Activated T-helper 2 cell treated with anti-CD3 and anti-CD28 coated beads, Interferon-gamma antibody, Interleukin-2, Interleukin-4, amounts not matched to agents 10 μg/mL and 5 μg/mL and 100 μg/mL, durations not matched to agents 14 hours and 24 hours and 36 hours (primary cell): ENCODE data around the gene CMIP. TPM values are rescaled to one million over a fixed set of nuclear protein-coding genes. Genes with fewer than 3 reads are reported as not detected.
A peak's percentile ranks its signal among the peaks of the same experiment; 100 is the strongest.

Experiments
- DNase-seq: peaks from one replicate; pipeline ENCODE4 v3.0.0; 2021; ENCODE audit warnings: low spot score
- H3K27ac Mint-ChIP-seq: one replicate; pipeline ENCODE4 v1.8.0; 2021; ENCODE audit warnings: mixed read lengths
- H3K27me3 Mint-ChIP-seq: one replicate; pipeline ENCODE4 v1.8.0; 2021; ENCODE audit warnings: low read depth, mixed read lengths
- H3K36me3 Mint-ChIP-seq: one replicate; pipeline ENCODE4 v1.8.0; 2021; ENCODE audit warnings: low read depth, mixed read lengths
- H3K4me1 Mint-ChIP-seq: one replicate; pipeline ENCODE4 v1.8.0; 2021; ENCODE audit warnings: low read depth, mixed read lengths
- H3K4me3 Mint-ChIP-seq: one replicate; pipeline ENCODE4 v1.8.0; 2021; ENCODE audit warnings: low read depth, mild to moderate bottlenecking, moderate library complexity, mixed read lengths
- H3K9me3 Mint-ChIP-seq: one replicate; pipeline ENCODE4 v1.8.0; 2021; ENCODE audit warnings: mixed read lengths
- intact Hi-C: fragments of 100-400 bp; cut with micrococcal nuclease; formaldehyde crosslinking; loops from one replicate; pipeline ENCODE4 v1.15.1; 2023
- total RNA-seq: library from RNA; stranded (reverse); gene quantifications from 2 replicates; pipeline ENCODE4 v1.2.3, GENCODE V29; 2022

Gene CMIP
- total RNA-seq, 1 donor from 2014 or later, result 68.0 TPM

DNA sequence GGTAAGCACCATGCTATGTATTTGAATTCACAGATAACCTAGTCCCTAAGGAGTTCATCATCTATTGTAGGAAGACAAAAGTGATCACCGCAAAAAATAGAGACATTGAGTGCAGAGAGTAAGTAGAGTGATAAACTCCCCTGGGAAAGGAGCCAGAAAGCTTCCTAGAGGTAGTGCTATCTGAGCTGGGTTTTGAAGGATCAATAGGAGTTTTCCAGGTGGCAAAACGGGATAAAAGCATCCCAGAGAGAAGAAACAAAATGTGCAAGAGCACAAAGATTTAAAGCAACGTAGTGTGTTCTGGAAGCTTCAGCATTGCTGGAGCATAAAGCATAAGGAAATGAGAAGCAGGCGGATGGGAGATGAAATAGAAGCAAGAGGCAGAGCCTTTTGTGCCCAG lies 213.8 kb downstream of the CMIP start:
- no peak for DNase-seq
- Mint-ChIP-seq H3K27ac (peak overlapping the region; percentile 36), H3K4me1 (peaks cover 2% of the 10 kb centered on the region), H3K9me3 (no peaks in the 10 kb centered on the region), H3K4me3 (no peak overlapping the region), H3K36me3 (peaks cover 44% of the 10 kb centered on the region), H3K27me3 (no peaks in the 10 kb centered on the region)
- intact Hi-C loops, result no loop called here

DNA sequence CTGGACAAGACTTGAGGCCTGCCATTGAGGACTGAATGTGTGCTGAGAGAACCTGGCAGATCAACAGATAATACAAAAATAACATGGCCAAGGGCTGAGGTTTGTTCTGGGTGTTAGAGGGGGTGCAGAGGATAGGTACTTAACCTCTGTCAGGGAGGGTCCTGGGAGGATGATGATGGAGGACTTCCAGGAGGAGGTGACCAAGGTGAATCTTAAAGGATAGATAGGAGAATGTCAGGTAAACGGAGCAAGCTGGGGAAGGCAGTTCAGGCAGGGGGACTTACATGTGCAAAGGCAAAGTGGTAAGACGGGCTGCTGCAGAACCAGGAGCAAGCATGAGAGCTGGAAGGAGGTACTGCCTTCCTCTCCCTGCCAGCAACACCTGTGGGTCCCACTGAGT lies 214.6 kb downstream of the CMIP start:
- Mint-ChIP-seq H3K9me3 (no peaks in the 10 kb centered on the region), H3K27me3 (no peaks in the 10 kb centered on the region), H3K4me1 (peaks cover 2% of the 10 kb centered on the region), H3K36me3 (peaks cover 43% of the 10 kb centered on the region), H3K4me3 (no peak overlapping the region), H3K27ac (no peak overlapping the region)
- intact Hi-C loops, result no loop called here
- no peak for DNase-seq

DNA sequence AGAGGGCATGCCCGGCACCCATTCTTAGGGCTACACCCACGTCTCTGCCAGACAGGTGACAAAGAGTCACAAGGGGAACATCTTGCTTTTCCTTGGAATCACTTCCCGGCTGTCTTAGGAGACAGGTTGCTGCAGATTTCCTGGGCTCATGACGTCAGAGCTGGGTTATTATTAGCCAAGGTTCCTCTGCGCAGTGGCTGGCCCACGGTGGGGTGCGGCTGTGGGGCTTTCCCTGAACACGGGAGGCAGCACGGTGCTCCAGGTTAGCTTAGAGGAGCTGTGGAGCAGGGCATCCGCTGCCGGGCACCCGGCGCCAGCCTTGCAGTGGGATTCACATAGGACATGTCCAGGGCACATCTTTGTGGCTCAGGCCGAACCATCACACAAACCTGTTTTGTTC lies 216.5 kb downstream of the CMIP start:
- no peak for DNase-seq
- no peaks in the 10 kb centered on the region for H3K27me3 Mint-ChIP-seq
- intact Hi-C loops, result no loop called here
- H3K4me1 Mint-ChIP-seq, result no peaks in the 10 kb centered on the region
- H3K36me3 Mint-ChIP-seq, result peaks cover 49% of the 10 kb centered on the region
- H3K4me3 Mint-ChIP-seq, result no peak overlapping the region
- H3K27ac Mint-ChIP-seq, result no peak overlapping the region
- H3K9me3 Mint-ChIP-seq, result no peaks in the 10 kb centered on the region

DNA sequence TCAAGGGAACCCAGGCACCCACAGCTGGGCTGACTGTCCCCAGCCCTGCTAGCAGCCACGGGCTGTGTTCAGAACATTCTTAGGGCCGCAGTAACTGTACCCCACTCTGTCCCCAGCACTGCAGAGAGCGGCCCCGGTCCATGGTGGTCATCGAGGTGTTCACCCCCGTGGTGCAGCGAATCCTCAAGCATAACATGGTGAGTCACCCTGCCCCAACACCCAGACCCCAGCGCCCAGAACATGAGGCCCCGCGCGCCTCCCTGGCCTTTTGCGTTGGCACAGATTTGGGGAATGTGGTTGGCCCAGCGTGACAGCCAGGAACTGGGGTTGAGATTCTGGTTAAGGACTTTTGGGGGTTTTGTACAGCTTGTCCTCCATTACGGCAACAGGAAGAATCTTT lies 219.5 kb downstream of the CMIP start:
- no peaks in the 10 kb centered on the region for H3K9me3 Mint-ChIP-seq
- no peak overlapping the region for H3K27ac Mint-ChIP-seq
- H3K27me3 Mint-ChIP-seq, result no peaks in the 10 kb centered on the region
- intact Hi-C loops, result no loop called here
- peaks cover 3% of the 10 kb centered on the region for H3K4me1 Mint-ChIP-seq
- no peak overlapping the region for H3K4me3 Mint-ChIP-seq
- H3K36me3 Mint-ChIP-seq, result peaks cover 48% of the 10 kb centered on the region
- no peak for DNase-seq

DNA sequence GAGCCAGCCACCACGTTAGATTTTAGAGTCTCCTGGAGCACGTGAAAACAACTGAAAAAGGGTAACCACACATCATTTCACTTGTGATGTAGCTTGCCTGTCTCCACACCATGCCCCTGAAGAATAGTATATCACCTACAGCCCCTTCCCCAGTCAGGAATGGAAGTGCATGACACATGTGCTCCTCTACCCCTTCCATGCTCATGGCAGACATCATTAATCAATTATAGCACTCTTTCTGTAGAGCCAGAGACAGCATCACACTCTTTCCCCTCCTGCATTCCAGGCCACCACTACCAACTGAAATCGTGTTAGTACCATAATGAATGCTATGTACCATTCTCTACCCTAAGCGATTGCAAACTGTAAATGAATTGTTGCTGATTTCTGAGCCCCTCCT lies 221.0 kb downstream of the CMIP start:
- Mint-ChIP-seq H3K36me3 (peaks cover 58% of the 10 kb centered on the region), H3K27ac (no peak overlapping the region), H3K9me3 (no peaks in the 10 kb centered on the region), H3K27me3 (no peaks in the 10 kb centered on the region), H3K4me1 (peaks cover 3% of the 10 kb centered on the region), H3K4me3 (no peak overlapping the region)
- intact Hi-C loops, result no loop called here
- no peak for DNase-seq

DNA sequence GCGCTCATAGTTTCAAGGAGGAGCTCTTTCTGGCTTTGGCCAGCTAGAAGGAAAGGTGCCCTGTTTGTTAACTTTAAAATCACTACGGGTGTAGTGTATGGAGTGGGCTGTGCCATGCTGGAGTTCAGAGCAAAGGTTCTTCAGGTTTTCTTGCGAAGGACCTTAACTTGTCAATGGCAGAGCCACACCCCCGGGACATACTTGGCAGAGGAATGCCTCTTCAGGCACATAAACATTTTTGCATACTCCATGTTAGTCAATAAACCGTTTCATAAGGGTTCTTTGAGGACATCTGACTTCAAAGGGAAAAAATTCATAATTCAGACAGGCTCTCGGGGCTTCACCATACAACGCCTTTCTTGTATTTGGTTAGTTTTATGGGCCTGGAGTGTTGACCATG lies 221.5 kb downstream of the CMIP start:
- Mint-ChIP-seq H3K9me3 (no peaks in the 10 kb centered on the region), H3K27me3 (no peaks in the 10 kb centered on the region), H3K4me1 (peaks cover 3% of the 10 kb centered on the region), H3K27ac (no peak overlapping the region), H3K36me3 (peaks cover 60% of the 10 kb centered on the region), H3K4me3 (no peak overlapping the region)
- intact Hi-C loops, result no loop called here
- DNase-seq, result no peak

DNA sequence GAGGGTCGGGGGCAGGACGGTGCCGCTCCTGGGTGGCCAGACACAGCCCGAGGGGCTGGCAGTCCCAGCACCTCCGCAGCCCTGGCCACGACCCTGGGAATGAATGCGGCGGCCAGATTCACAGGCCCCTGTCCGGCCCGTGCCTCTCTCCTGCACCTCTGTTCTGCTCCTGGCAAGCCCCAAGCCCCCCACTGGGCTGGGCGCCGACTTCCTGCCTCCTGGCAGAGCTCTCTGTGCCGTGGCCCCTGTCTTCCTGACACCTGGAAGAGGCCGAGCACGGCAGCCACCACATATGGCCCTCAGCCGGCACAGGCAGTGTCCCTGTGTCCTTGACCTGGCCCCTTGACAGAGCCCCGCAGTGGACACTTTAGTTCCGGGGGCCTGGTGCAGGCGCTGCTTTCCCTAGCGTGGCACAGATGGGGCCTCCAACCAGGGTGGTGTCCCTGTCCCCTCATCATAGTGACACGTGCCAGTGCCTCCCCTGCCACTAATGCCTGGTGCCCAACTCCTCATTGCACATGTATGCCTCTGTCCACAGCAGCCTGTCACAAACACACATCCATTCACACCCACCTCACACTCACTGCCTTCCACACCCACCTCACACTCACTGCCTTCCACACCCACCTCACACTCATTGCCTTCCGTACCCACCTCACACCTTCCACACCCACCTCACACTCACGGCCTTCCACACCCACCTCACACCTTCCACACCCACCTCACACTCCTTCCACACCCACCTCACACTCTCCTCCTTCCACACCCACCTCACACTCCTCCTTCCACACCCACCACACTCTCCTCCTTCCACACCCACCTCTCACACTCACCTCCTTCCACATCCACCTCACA lies 223.9 kb downstream of the CMIP start:
- intact Hi-C loops, result no loop called here
- peaks cover 58% of the 10 kb centered on the region for H3K36me3 Mint-ChIP-seq
- H3K9me3 Mint-ChIP-seq, result no peaks in the 10 kb centered on the region
- no peaks in the 10 kb centered on the region for H3K27me3 Mint-ChIP-seq
- peak overlapping the region; percentile 76 for H3K27ac Mint-ChIP-seq
- DNase-seq, result no peak
- H3K4me1 Mint-ChIP-seq, result peaks cover 3% of the 10 kb centered on the region
- H3K4me3 Mint-ChIP-seq, result no peak overlapping the region

DNA sequence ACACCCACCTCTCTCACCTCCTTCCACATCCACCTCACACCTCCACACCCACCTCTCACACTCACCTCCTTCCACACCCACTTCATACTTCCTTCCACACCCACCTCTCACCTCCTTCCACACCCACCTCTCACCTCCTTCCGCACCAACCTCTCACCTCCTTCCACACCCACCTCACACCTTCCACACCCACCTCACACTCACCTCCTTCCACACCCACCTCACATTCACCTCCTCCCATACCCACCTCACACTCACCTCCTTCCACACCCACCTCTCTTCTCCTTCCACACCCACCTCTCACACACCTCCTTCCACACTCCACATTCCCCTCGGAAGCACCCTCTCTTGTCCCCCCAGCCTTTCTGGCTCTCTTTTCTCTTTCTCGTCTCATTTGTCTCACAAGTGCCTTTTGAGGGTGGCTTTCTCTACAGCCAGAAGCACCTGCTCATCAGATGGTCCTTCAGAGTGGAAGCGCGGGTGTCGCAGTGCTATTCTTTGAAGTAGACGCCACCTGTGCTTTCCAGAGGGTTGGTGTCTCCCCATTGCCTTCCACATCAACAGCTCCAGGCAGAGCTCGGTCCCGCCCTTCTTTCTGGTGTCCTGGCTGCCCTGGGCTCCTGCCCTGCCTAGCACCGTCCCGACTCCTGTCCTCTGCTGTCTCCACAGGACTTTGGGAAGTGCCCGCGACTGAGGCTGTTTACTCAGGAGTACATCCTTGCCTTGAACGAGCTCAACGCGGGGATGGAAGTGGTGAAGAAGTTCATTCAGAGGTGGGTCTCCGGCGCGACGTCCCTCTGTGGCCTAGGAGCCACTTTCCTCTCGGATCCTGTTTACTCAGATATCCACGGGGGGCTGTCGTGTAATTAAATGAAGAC lies 225.1 kb downstream of the CMIP start:
- peak overlapping the region; percentile 57 for H3K27ac Mint-ChIP-seq
- H3K36me3 Mint-ChIP-seq, result peaks cover 59% of the 10 kb centered on the region
- intact Hi-C loops, result no loop called here
- H3K4me1 Mint-ChIP-seq, result peaks cover 3% of the 10 kb centered on the region
- no peak overlapping the region for H3K4me3 Mint-ChIP-seq
- H3K27me3 Mint-ChIP-seq, result no peaks in the 10 kb centered on the region
- H3K9me3 Mint-ChIP-seq, result no peaks in the 10 kb centered on the region
- DNase-seq, result no peak

DNA sequence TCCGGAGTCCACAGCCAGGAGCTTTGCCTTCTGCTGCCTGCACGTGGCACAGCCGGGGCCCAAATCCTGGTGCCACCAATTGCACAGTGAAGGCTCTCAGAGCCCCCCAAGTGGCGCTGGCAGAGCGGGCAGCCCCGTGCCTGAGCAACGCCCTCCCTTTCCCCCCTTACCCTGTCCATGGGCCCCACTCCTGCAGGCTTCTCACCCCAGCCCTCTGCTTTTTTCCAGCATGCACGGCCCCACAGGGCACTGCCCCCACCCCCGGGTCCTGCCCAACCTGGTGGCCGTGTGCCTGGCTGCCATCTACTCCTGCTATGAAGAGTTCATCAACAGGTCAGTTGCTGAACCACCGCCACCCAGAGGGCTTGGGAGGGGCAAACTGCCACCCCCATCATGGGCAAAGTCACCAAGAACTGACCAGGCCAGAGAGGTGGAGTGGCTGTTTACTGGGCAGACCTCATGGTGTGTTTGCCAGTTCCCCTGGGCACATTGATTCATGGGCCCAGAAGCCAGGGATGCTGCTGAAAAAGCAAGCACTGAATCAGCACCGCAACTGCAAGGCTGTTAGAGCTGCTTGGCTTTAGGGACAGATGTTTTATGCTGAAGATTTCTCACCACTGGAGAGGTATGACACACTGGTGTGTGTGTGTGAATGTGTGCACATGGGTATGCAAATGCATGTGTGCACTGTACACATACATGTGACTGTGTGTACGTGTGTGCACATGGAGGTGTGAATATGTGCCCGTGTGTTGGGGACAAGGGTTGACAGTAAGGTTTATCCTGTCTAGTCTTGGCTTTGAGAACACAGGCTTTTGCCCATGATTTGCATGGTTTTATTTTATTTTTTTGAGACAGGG lies 227.4 kb downstream of the CMIP start:
- no peaks in the 10 kb centered on the region for H3K27me3 Mint-ChIP-seq
- no peak overlapping the region for H3K27ac Mint-ChIP-seq
- intact Hi-C loops, result no loop called here
- H3K9me3 Mint-ChIP-seq, result no peaks in the 10 kb centered on the region
- peaks cover 51% of the 10 kb centered on the region for H3K36me3 Mint-ChIP-seq
- DNase-seq, result no peak
- H3K4me3 Mint-ChIP-seq, result no peak overlapping the region
- peaks cover 3% of the 10 kb centered on the region for H3K4me1 Mint-ChIP-seq

DNA sequence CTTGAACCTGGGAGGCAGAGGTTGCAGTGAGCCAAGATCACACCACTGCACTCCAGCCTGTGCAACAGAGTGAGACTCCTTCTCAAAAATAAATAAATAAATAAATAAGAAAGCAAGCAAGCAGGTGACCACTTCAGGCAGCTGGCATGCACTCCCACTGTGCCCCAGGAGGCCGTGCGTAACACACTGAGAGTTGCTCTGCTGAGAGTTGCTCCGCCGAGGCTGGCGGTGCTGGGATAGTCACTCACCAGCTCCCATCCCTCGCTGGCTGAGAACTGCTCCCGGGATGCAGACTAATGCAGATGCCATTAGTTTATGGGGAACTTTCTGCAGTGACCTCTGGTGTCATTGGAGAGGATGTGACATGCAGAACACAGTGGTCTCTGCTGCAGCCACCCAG lies 228.8 kb downstream of the CMIP start:
- peaks cover 48% of the 10 kb centered on the region for H3K36me3 Mint-ChIP-seq
- H3K27me3 Mint-ChIP-seq, result no peaks in the 10 kb centered on the region
- intact Hi-C loops, result no loop called here
- DNase-seq, result no peak
- no peak overlapping the region for H3K4me3 Mint-ChIP-seq
- no peaks in the 10 kb centered on the region for H3K9me3 Mint-ChIP-seq
- H3K27ac Mint-ChIP-seq, result no peak overlapping the region
- peaks cover 2% of the 10 kb centered on the region for H3K4me1 Mint-ChIP-seq

DNA sequence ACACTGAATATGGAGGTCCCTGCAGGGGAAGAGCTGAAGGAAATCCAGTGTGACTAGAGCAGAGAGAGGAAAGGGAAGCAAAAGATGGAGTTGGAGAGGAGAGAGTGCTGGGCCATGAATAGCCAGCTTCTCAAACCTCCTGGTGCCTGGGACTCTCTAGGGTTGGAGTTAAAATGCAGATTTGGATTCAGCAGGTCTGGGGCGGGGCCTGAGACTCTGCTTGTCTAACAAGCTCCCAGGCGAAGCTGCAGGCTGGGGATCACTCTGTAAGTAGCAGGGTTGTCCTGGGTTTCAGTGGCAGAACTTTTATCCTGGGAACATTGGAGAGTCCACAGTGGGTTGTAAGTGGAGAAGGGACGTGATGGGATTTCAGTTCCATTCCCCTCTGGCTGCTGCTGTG lies 231.1 kb downstream of the CMIP start:
- DNase-seq, result no peak
- Mint-ChIP-seq H3K9me3 (no peaks in the 10 kb centered on the region), H3K27ac (no peak overlapping the region), H3K4me1 (no peaks in the 10 kb centered on the region), H3K36me3 (peaks cover 35% of the 10 kb centered on the region), H3K27me3 (no peaks in the 10 kb centered on the region), H3K4me3 (no peak overlapping the region)
- intact Hi-C loops, result no loop called here

DNA sequence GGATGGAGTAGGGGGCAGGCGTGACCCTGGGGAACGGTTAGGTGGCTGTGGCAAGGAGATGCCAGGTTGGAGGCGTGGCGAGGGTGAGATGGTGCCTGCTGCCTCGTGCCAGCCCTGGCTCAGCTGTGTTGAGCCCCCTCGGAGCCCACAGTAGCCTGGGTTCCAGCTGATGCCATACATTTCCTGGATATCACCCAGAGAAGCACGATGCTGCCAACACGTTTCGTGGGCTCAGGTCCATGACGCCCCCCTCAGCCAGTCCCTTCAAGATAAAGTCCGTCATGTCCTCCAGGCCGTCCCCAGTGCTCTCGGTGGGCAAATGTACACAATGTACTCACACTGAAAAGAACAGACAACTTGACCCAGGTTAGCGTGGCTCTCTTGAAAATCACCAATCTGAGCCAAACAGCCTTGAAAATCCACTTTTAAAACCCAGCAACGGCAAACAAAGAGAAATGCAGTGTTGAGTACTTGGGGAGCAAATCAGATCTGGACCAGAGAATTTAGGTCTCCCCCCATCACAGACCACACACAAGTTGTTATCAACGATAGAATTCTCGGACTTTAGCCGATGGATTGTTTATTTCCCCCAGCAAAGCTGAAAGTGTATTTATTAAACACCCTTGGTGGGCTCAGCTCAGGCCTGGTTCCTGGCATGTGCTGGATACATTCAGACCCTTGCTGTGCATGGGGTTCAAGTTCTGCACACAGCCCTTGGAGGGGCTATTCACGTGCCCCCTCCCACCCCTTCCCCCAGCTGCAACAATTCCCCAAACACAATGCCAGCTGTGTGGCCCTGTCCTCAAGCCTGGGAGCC lies 231.7 kb downstream of the CMIP start:
- intact Hi-C loops, result no loop called here
- H3K9me3 Mint-ChIP-seq, result no peaks in the 10 kb centered on the region

More for the DNA sequence above, 231.7 kb downstream of the CMIP start:
- H3K27me3 Mint-ChIP-seq, result no peaks in the 10 kb centered on the region
- no peak for DNase-seq
- no peaks in the 10 kb centered on the region for H3K4me1 Mint-ChIP-seq
- H3K4me3 Mint-ChIP-seq, result no peak overlapping the region
- H3K36me3 Mint-ChIP-seq, result peaks cover 36% of the 10 kb centered on the region
- H3K27ac Mint-ChIP-seq, result no peak overlapping the region
